ENCODE results near the gene KRTAP19-7. TPM values are rescaled to one million over a fixed set of nuclear protein-coding genes. Genes with fewer than 3 reads are reported as not detected.

The KRTAP19-7 gene
- total RNA-seq, 1 experiment from 2014 or later: not detected

GRCh38 chr21:30561957-30562356, 843 bp upstream of the KRTAP19-7 start (continued):
- no peak for TF ChIP-seq MAX (IDR thresholded peaks at IDR 0.05)
- TF ChIP-seq SP1 (IDR thresholded peaks at IDR 0.05; ENCODE audit: low read depth): no peak
- no peak for TF ChIP-seq POLR2A (IDR thresholded peaks at IDR 0.05; ENCODE audit: borderline replicate concordance, extremely low read depth, insufficient read depth, insufficient read length)

GRCh38 chr21:30555095-30555494, 6.0 kb downstream of the KRTAP19-7 start:
- H3K4me2 ChIP-seq (ENCODE audit: low read length): no peak overlapping the region
- ChIA-PET CTCF (no interaction called here), RAD21 (ENCODE audit: low non-redundant PET in 1 of 2, low total read pairs in 2 of 2, uncharacterized antibody in 2 of 2, unreplicated experiment in 2 of 2) (no interaction called here), POLR2A (no interaction called here)
- BruUV-seq (replicated peaks): no TSS peak
- TF ChIP-seq CTCF (IDR thresholded peaks at IDR 0.05 in 2 of 3, conservative IDR thresholded peaks at IDR 0.05 in 1 of 3; ENCODE audit: borderline replicate concordance in 1 of 3, insufficient read depth in 1 of 3, low read depth in 2 of 3, low read length in 2 of 3) (no peak), RAD21 (IDR thresholded peaks at IDR 0.05; ENCODE audit: low read depth) (no peak), SIN3A (IDR thresholded peaks at IDR 0.05; ENCODE audit: low read depth) (no peak), SRF (IDR thresholded peaks at IDR 0.05; ENCODE audit: low read depth) (no peak), CBX3 (IDR thresholded peaks at IDR 0.05; ENCODE audit: low read depth) (no peak), ZNF274 (IDR thresholded peaks at IDR 0.05; ENCODE audit: low read depth, low read length) (no peak), YY1 (IDR thresholded peaks at IDR 0.05; ENCODE audit: extremely low read depth, insufficient replicate concordance, low read depth, low read length) (no peak)
- ATAC-seq: no peak
- DNase-seq (ENCODE audit: low read depth, low spot score): no peak
- no peak overlapping the region for H3K27ac ChIP-seq (ENCODE audit: low read depth, low read length)
- H3K9me2 ChIP-seq (ENCODE audit: insufficient read depth): no peaks in the 10 kb centered on the region
- H3K9ac ChIP-seq (ENCODE audit: low read length): no peak overlapping the region
- no peak overlapping the region for H3K4me3 ChIP-seq (replicated peaks in 1 of 2; ENCODE audit: low read depth in 1 of 2, low read length in 2 of 2)
- intact Hi-C loops (cut with micrococcal nuclease): no loop called here
- H3K27me3 ChIP-seq (ENCODE audit: insufficient read depth, low read length): no peaks in the 10 kb centered on the region
- H3K79me2 ChIP-seq (ENCODE audit: insufficient read depth, low read length): no peaks in the 10 kb centered on the region
- no peak overlapping the region for H2AFZ ChIP-seq (ENCODE audit: low read depth, low read length, poor library complexity, severe bottlenecking)
- peaks cover 11 to 28% of the 10 kb centered on the region in 2 experiments; a peak in 2 of 4 replicates for H3K9me3 ChIP-seq (ENCODE audit: control insufficient read depth in 1 of 2, insufficient read depth in 1 of 2, low read depth in 1 of 2, low read length in 2 of 2)
- no peaks in the 10 kb centered on the region for H3K4me1 ChIP-seq (ENCODE audit: control insufficient read depth in 1 of 2, insufficient read depth in 2 of 2, low read length in 2 of 2)
- H3K36me3 ChIP-seq (ENCODE audit: control insufficient read depth in 1 of 2, insufficient read depth in 2 of 2, low read length in 2 of 2): no peaks in the 10 kb centered on the region
- H4K20me1 ChIP-seq (ENCODE audit: insufficient read depth): no peaks in the 10 kb centered on the region

All from HCT116 (cell line).